Skeletal muscle satellite cell (primary cell): ENCODE results near the gene SSX2IP.
"Not testable (repeated sequence)": the region's sequence is repeated elsewhere in the genome, so short reads cannot be mapped to it uniquely, and the experiment has no call there.

Source experiments
- H3K27me3 ChIP-seq: 2 replicates; pipeline ENCODE4 v1.7.0; 2013; ENCODE audit warnings: low read length; ENCODE audit not compliant: control insufficient read depth, insufficient read depth
- H3K36me3 ChIP-seq: 2 replicates; pipeline ENCODE4 v1.7.0; 2013; ENCODE audit warnings: mild to moderate bottlenecking, control low read depth, low read length; ENCODE audit not compliant: insufficient read depth
- H3K4me1 ChIP-seq: 2 replicates; pipeline ENCODE4 v1.7.0; 2013; ENCODE audit warnings: low read length; ENCODE audit not compliant: control insufficient read depth, insufficient read depth
- H3K4me2 ChIP-seq: 2 replicates; pipeline ENCODE4 v1.7.0; 2013; ENCODE audit warnings: mild to moderate bottlenecking, low read length
- H3K4me3 ChIP-seq: 2 replicates; pipeline ENCODE4 v1.7.0; 2013; ENCODE audit warnings: low read length
- H3K9ac ChIP-seq: 2 replicates; pipeline ENCODE4 v1.7.0; 2013; ENCODE audit warnings: mild to moderate bottlenecking, low read depth, low read length, moderate library complexity
- H3K9me3 ChIP-seq: replicated peaks from 2 replicates; pipeline ENCODE4 v1.7.0; 2013; ENCODE audit warnings: mild to moderate bottlenecking, control low read depth, low read length

The SSX2IP gene

GRCh38 chr1:84724128-84724860 lies 34.0 kb upstream of the SSX2IP start:
- Histone ChIP-seq H3K4me1 (peaks cover 36% of the 10 kb centered on the region), H3K4me2 (no peak overlapping the region), H3K27me3 (no peaks in the 10 kb centered on the region), H3K4me3 (no peak overlapping the region), H3K36me3 (no peaks in the 10 kb centered on the region), H3K9ac (no peak overlapping the region), H3K9me3 (no peaks in the 10 kb centered on the region)

GRCh38 chr1:84722794-84723193 lies 32.5 kb upstream of the SSX2IP start:
- Histone ChIP-seq H3K9ac (no peak overlapping the region), H3K4me1 (peaks cover 26% of the 10 kb centered on the region), H3K27me3 (no peaks in the 10 kb centered on the region), H3K4me3 (no peak overlapping the region), H3K9me3 (no peaks in the 10 kb centered on the region), H3K36me3 (no peaks in the 10 kb centered on the region), H3K4me2 (no peak overlapping the region)

GRCh38 chr1:84721872-84722271 lies 31.6 kb upstream of the SSX2IP start:
- not testable (repeated sequence) for H3K36me3 ChIP-seq, H3K9ac ChIP-seq, H3K9me3 ChIP-seq, H3K4me2 ChIP-seq, H3K4me3 ChIP-seq, H3K27me3 ChIP-seq
- H3K4me1 ChIP-seq = peaks cover 18% of the 10 kb centered on the region

- Histone ChIP-seq H3K4me1 (peaks cover 11% of the 10 kb centered on the region), H3K36me3 (no peaks in the 10 kb centered on the region), H3K9ac (no peak overlapping the region), H3K4me2 (no peak overlapping the region), H3K4me3 (no peak overlapping the region), H3K9me3 (no peaks in the 10 kb centered on the region), H3K27me3 (no peaks in the 10 kb centered on the region)
These were observed 30.9 kb upstream of the SSX2IP start for GRCh38 chr1:84721152-84721551.

- Histone ChIP-seq H3K36me3 (no peaks in the 10 kb centered on the region), H3K9me3 (no peaks in the 10 kb centered on the region), H3K4me3 (no peak overlapping the region), H3K9ac (no peak overlapping the region), H3K4me1 (peaks cover 10% of the 10 kb centered on the region), H3K4me2 (no peak overlapping the region), H3K27me3 (no peaks in the 10 kb centered on the region)
These were observed 30.0 kb upstream of the SSX2IP start for GRCh38 chr1:84720221-84720780.

- Histone ChIP-seq H3K9ac (no peak overlapping the region), H3K4me2 (no peak overlapping the region), H3K4me3 (no peak overlapping the region), H3K27me3 (no peaks in the 10 kb centered on the region), H3K9me3 (no peaks in the 10 kb centered on the region), H3K4me1 (peaks cover 10% of the 10 kb centered on the region), H3K36me3 (no peaks in the 10 kb centered on the region)
These were observed 29.4 kb upstream of the SSX2IP start for GRCh38 chr1:84719543-84720217.

- H3K9me3 ChIP-seq = no peaks in the 10 kb centered on the region
- no peaks in the 10 kb centered on the region for H3K36me3 ChIP-seq
- H3K9ac ChIP-seq = no peak overlapping the region
- H3K4me3 ChIP-seq = no peak overlapping the region
- no peak overlapping the region for H3K4me2 ChIP-seq
- peaks cover 6% of the 10 kb centered on the region for H3K4me1 ChIP-seq
- H3K27me3 ChIP-seq = no peaks in the 10 kb centered on the region
These were observed 25.2 kb upstream of the SSX2IP start for GRCh38 chr1:84715342-84716019.

GRCh38 chr1:84712276-84712874 lies 22.1 kb upstream of the SSX2IP start:
- no peaks in the 10 kb centered on the region for H3K27me3 ChIP-seq

GRCh38 chr1:84711869-84712268 lies 21.6 kb upstream of the SSX2IP start:
- no peak overlapping the region for H3K4me2 ChIP-seq
- H3K36me3 ChIP-seq = no peaks in the 10 kb centered on the region
- H3K4me1 ChIP-seq = peaks cover 5% of the 10 kb centered on the region
- H3K9me3 ChIP-seq = no peaks in the 10 kb centered on the region
- H3K9ac ChIP-seq = no peak overlapping the region
- H3K27me3 ChIP-seq = no peaks in the 10 kb centered on the region
- no peak overlapping the region for H3K4me3 ChIP-seq

More at GRCh38 chr1:84712276-84712874, 22.1 kb upstream of the SSX2IP start:
- Histone ChIP-seq H3K4me1 (peaks cover 5% of the 10 kb centered on the region), H3K9ac (no peak overlapping the region), H3K4me3 (no peak overlapping the region), H3K36me3 (no peaks in the 10 kb centered on the region), H3K9me3 (no peaks in the 10 kb centered on the region), H3K4me2 (no peak overlapping the region)

GRCh38 chr1:84711121-84711520 lies 20.9 kb upstream of the SSX2IP start:
- H3K4me2 ChIP-seq = no peak overlapping the region

GRCh38 chr1:84709131-84709530 lies 18.9 kb upstream of the SSX2IP start:
- no peaks in the 10 kb centered on the region for H3K9me3 ChIP-seq
- no peak overlapping the region for H3K4me2 ChIP-seq
- peaks cover 8% of the 10 kb centered on the region for H3K27me3 ChIP-seq
- peaks cover 5% of the 10 kb centered on the region for H3K4me1 ChIP-seq
- no peak overlapping the region for H3K4me3 ChIP-seq
- no peak overlapping the region for H3K9ac ChIP-seq
- H3K36me3 ChIP-seq = no peaks in the 10 kb centered on the region

More at GRCh38 chr1:84711121-84711520, 20.9 kb upstream of the SSX2IP start:
- H3K4me1 ChIP-seq = peaks cover 5% of the 10 kb centered on the region
- H3K4me3 ChIP-seq = no peak overlapping the region
- H3K9ac ChIP-seq = no peak overlapping the region
- H3K36me3 ChIP-seq = no peaks in the 10 kb centered on the region
- H3K27me3 ChIP-seq = peaks cover under 1% of the 10 kb centered on the region
- no peaks in the 10 kb centered on the region for H3K9me3 ChIP-seq
